ENCODE measurements around the gene SIAH3.

DNA sequence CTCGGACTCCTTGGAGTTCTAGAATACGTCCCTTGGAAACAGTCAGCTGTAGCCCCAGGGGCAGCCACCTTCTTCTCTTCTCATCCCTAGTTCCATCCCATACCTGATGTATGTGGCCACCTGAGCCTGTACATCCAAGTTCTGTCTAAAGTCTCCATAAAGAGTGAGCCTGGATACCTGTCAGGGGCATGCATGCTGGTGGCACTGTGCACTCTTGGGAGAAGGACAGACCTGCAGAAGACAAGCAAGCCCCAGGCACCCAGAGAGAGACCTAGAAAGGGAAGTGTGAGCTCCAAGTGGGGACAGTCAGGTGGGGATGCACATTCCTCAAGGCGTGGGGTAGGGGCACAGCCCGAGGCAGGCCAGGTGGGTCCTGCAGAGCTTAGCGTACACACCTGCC lies 21.4 kb downstream of the SIAH3 start:
- TF ChIP-seq EP300 (conservative IDR thresholded peaks at IDR 0.05; ENCODE audit: poor library complexity, severe bottlenecking): no peak
- TF ChIP-seq, protein P1, sequence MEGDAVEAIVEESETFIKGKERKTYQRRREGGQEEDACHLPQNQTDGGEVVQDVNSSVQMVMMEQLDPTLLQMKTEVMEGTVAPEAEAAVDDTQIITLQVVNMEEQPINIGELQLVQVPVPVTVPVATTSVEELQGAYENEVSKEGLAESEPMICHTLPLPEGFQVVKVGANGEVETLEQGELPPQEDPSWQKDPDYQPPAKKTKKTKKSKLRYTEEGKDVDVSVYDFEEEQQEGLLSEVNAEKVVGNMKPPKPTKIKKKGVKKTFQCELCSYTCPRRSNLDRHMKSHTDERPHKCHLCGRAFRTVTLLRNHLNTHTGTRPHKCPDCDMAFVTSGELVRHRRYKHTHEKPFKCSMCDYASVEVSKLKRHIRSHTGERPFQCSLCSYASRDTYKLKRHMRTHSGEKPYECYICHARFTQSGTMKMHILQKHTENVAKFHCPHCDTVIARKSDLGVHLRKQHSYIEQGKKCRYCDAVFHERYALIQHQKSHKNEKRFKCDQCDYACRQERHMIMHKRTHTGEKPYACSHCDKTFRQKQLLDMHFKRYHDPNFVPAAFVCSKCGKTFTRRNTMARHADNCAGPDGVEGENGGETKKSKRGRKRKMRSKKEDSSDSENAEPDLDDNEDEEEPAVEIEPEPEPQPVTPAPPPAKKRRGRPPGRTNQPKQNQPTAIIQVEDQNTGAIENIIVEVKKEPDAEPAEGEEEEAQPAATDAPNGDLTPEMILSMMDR (IDR thresholded peaks at IDR 0.05; ENCODE audit: poor library complexity, severe bottlenecking): no peak
- TF ChIP-seq, protein P2, sequence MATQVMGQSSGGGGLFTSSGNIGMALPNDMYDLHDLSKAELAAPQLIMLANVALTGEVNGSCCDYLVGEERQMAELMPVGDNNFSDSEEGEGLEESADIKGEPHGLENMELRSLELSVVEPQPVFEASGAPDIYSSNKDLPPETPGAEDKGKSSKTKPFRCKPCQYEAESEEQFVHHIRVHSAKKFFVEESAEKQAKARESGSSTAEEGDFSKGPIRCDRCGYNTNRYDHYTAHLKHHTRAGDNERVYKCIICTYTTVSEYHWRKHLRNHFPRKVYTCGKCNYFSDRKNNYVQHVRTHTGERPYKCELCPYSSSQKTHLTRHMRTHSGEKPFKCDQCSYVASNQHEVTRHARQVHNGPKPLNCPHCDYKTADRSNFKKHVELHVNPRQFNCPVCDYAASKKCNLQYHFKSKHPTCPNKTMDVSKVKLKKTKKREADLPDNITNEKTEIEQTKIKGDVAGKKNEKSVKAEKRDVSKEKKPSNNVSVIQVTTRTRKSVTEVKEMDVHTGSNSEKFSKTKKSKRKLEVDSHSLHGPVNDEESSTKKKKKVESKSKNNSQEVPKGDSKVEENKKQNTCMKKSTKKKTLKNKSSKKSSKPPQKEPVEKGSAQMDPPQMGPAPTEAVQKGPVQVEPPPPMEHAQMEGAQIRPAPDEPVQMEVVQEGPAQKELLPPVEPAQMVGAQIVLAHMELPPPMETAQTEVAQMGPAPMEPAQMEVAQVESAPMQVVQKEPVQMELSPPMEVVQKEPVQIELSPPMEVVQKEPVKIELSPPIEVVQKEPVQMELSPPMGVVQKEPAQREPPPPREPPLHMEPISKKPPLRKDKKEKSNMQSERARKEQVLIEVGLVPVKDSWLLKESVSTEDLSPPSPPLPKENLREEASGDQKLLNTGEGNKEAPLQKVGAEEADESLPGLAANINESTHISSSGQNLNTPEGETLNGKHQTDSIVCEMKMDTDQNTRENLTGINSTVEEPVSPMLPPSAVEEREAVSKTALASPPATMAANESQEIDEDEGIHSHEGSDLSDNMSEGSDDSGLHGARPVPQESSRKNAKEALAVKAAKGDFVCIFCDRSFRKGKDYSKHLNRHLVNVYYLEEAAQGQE (IDR thresholded peaks at IDR 0.05; ENCODE audit: borderline replicate concordance): no peak
- TF ChIP-seq RAD21 (conservative IDR thresholded peaks at IDR 0.05): no peak
- TF ChIP-seq POLR2AphosphoS5 (IDR thresholded peaks at IDR 0.05): no peak

Data from neural cell (in vitro differentiated cells).